GM12873 (cell line): Measurements from ENCODE around the gene MATN4.

Experiments
- TF ChIP-seq, protein P1 (sequence below): IDR thresholded peaks from 2 replicates; pipeline ENCODE4 v1.5.1; 2012; ENCODE audit warnings: low read depth, mild to moderate bottlenecking, moderate library complexity, low read length, control low read depth; ENCODE audit not compliant: insufficient read depth; ENCODE audit errors: missing control alignments

The MATN4 gene

GRCh38 chr20:45328451-45328850 lies 20.4 kb upstream of the MATN4 start:
- TF ChIP-seq, protein P1, sequence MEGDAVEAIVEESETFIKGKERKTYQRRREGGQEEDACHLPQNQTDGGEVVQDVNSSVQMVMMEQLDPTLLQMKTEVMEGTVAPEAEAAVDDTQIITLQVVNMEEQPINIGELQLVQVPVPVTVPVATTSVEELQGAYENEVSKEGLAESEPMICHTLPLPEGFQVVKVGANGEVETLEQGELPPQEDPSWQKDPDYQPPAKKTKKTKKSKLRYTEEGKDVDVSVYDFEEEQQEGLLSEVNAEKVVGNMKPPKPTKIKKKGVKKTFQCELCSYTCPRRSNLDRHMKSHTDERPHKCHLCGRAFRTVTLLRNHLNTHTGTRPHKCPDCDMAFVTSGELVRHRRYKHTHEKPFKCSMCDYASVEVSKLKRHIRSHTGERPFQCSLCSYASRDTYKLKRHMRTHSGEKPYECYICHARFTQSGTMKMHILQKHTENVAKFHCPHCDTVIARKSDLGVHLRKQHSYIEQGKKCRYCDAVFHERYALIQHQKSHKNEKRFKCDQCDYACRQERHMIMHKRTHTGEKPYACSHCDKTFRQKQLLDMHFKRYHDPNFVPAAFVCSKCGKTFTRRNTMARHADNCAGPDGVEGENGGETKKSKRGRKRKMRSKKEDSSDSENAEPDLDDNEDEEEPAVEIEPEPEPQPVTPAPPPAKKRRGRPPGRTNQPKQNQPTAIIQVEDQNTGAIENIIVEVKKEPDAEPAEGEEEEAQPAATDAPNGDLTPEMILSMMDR, result no peak

- TF ChIP-seq, protein P1, result no peak
Measured at GRCh38 chr20:45325371-45325770, 17.3 kb upstream of the MATN4 start.

- TF ChIP-seq, protein P1, result no peak
Measured at GRCh38 chr20:45323731-45324130, 15.6 kb upstream of the MATN4 start.

DNA sequence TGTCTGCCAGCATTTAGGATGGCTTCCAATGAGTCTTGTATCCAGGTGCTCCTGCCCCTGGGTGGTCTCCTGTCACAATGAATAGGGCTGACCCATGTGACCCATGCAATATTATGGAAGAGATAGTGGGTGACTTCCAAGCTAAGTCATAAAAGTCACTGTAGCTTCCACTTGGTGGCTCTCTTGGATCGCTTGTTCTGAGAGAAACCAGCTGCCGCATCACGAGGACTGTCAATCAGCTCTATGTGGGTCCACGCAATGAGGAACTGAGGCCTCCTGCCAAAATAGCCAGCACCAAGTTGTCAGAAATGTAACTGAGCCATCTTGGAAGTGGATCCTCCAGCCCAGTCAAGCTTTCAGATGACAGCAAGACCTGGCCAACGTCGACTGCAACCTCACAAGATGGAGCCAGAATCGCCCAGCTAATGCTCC lies 14.9 kb upstream of the MATN4 start:
- TF ChIP-seq, protein P1, result peak; percentile 24

GRCh38 chr20:45320948-45321595 lies 13.0 kb upstream of the MATN4 start:
- TF ChIP-seq, protein P1, result no peak

- TF ChIP-seq, protein P1, result no peak
Measured at GRCh38 chr20:45318948-45319347, 10.8 kb upstream of the MATN4 start.

DNA sequence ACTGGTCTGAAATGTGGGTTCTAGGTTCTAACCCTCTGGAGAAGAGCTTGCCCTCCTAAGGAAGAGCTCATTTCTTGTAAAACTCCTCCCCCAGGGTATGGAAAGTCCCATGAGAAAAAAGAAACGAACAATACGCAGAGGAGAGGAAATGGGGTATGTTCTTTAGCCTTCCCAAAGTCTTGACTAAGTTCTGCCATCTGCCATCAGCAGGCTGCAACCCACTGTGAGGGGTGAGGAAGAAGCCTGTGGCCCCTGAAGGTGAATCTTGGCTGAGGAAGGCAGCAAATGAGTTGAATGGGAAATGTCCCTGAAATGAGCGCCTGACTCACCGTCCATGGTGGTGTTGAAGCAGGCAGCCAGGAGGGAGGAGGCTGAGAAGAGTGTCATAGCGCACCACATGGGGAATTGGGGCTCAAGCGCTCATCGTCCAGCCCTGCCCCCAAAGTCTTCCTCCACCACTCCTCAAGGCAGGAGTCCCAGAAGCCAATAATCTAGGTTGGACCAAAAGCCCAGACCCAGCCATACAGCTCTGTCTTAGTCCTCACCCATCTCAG lies 10.4 kb upstream of the MATN4 start:
- TF ChIP-seq, protein P1, result no peak
